ENCODE data around the gene TC2N. TPM values are rescaled to one million over a fixed set of nuclear protein-coding genes. Genes with fewer than 3 reads are reported as not detected.

The TC2N gene
- total and polyA plus RNA-seq, 2 donors (not counting 1 experiment from before 2014, with no cell fraction given) = 3.7 to 10.4 TPM

DNA sequence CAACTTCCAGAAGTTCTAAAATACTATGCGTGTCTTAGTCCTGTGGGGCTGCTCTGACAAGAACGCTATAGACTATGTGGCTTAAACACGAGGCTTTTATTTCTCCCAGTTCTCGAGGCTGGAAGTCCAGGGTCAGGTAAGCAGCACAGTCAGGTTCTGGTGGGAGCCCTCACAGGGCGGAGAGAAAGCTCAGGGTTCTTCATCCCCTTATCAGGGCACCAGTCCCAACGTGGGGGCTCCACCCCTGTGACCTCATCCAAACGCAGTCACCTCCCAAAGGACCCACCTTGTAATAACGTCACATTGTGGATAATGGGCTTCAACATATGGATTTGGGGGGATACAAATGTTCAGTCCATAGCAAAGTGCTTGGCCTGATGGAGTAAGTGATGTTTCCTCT lies 37.1 kb upstream of the TC2N start:
- Histone ChIP-seq H3K36me3 (replicated peaks in 1 of 2; ENCODE audit: control extremely low read depth in 1 of 2, control insufficient read depth in 1 of 2, extremely low read depth in 1 of 2, insufficient read depth in 2 of 2, low read length in 1 of 2) (no peaks in the 10 kb centered on the region), H3K4me3 (ENCODE audit: control extremely low read depth in 1 of 5, extremely low read depth in 1 of 5, insufficient read depth in 1 of 5, low read depth in 2 of 5, low read length in 4 of 5) (no peak overlapping the region), H3K4me2 (replicated peaks; ENCODE audit: low read depth, low read length, poor library complexity, severe bottlenecking) (no peak overlapping the region), H2AFZ (ENCODE audit: insufficient read depth, low read depth, low read length, poor library complexity, severe bottlenecking) (no peak overlapping the region), H3K79me2 (ENCODE audit: control insufficient read depth, insufficient read depth, low read length) (no peaks in the 10 kb centered on the region), H3K27me3 (replicated peaks in 1 of 4; ENCODE audit: control extremely low read depth in 1 of 4, control insufficient read depth in 3 of 4, insufficient read depth in 4 of 4, low read length in 3 of 4) (peaks cover 0 to 5% (median 0%) of the 10 kb centered on the region in 4 experiments), H3K27ac (ENCODE audit: low read length in 2 of 2) (no peak overlapping the region), H3K9ac (ENCODE audit: low read length) (no peak overlapping the region), H4K20me1 (ENCODE audit: control insufficient read depth, insufficient read depth, low read length, poor library complexity, severe bottlenecking) (no peaks in the 10 kb centered on the region), H3K4me1 (ENCODE audit: control insufficient read depth in 2 of 2, insufficient read depth in 2 of 2, low read length in 2 of 2) (no peaks in the 10 kb centered on the region), H3K9me3 (ENCODE audit: control extremely low read depth in 1 of 3, control insufficient read depth in 2 of 3, insufficient read depth in 1 of 3, low read length in 2 of 3) (peaks cover 0 to 7% (median 0%) of the 10 kb centered on the region in 3 donors)
- no peak for ATAC-seq (ENCODE audit: low read depth)
- CTCF ChIA-PET = no interaction called here
- Mint-ChIP-seq H3K27me3 (peaks cover 34% of the 10 kb centered on the region), H3K9me3 (ENCODE audit: insufficient read depth) (no peaks in the 10 kb centered on the region), H3K4me1 (no peaks in the 10 kb centered on the region), H3K27ac (no peak overlapping the region), H3K4me3 (no peak overlapping the region)
- TF ChIP-seq EZH2 (IDR thresholded peaks at IDR 0.05; ENCODE audit: borderline replicate concordance, insufficient read depth, low read depth, low read length, poor library complexity, severe bottlenecking) = no peak
- TF ChIP-seq, protein P1, sequence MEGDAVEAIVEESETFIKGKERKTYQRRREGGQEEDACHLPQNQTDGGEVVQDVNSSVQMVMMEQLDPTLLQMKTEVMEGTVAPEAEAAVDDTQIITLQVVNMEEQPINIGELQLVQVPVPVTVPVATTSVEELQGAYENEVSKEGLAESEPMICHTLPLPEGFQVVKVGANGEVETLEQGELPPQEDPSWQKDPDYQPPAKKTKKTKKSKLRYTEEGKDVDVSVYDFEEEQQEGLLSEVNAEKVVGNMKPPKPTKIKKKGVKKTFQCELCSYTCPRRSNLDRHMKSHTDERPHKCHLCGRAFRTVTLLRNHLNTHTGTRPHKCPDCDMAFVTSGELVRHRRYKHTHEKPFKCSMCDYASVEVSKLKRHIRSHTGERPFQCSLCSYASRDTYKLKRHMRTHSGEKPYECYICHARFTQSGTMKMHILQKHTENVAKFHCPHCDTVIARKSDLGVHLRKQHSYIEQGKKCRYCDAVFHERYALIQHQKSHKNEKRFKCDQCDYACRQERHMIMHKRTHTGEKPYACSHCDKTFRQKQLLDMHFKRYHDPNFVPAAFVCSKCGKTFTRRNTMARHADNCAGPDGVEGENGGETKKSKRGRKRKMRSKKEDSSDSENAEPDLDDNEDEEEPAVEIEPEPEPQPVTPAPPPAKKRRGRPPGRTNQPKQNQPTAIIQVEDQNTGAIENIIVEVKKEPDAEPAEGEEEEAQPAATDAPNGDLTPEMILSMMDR (IDR thresholded peaks at IDR 0.05) = no peak
- 91% methylated on average over 5 of the region's 8 CpGs for WGBS (ENCODE audit: insufficient coverage)
- POLR2A ChIA-PET = no interaction called here
- intact Hi-C loops (cut with micrococcal nuclease) = no loop called here
- no peak for DNase-seq

DNA sequence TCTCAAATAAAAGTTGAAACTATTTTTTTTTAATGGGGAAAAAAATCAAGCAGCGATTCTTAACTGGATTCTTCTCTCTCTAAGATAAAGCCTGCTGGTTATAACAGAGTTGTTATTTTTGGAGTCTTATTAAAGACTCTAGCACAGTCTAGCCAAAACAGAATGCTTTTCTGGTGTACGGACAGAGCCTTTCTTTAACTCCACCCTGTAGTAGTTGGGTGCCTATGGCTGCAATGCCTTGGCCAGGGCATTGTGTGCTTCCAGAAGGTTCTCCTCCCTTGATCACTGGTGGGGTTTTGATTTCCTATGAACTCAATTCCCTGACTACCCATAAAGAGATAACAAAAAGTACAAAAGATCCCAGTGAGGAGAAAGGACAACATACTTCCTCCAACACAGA lies 35.7 kb upstream of the TC2N start:
- no peaks in the 10 kb centered on the region for H4K20me1 ChIP-seq (ENCODE audit: control insufficient read depth, insufficient read depth, low read length, poor library complexity, severe bottlenecking)
- no peak overlapping the region for H3K4me2 ChIP-seq (replicated peaks; ENCODE audit: low read depth, low read length, poor library complexity, severe bottlenecking)
- Mint-ChIP-seq H3K27me3 (peaks cover 31% of the 10 kb centered on the region), H3K27ac (no peak overlapping the region), H3K4me1 (no peaks in the 10 kb centered on the region), H3K9me3 (ENCODE audit: insufficient read depth) (no peaks in the 10 kb centered on the region), H3K4me3 (no peak overlapping the region)
- H3K79me2 ChIP-seq (ENCODE audit: control insufficient read depth, insufficient read depth, low read length) = no peaks in the 10 kb centered on the region
- no peak overlapping the region for H3K4me3 ChIP-seq (ENCODE audit: control extremely low read depth in 1 of 5, extremely low read depth in 1 of 5, insufficient read depth in 1 of 5, low read depth in 2 of 5, low read length in 4 of 5)
- ChIA-PET POLR2A (no interaction called here), CTCF (no interaction called here)
- TF ChIP-seq, protein P1 (IDR thresholded peaks at IDR 0.05) = no peak
- TF ChIP-seq EZH2 (IDR thresholded peaks at IDR 0.05; ENCODE audit: borderline replicate concordance, insufficient read depth, low read depth, low read length, poor library complexity, severe bottlenecking) = no peak
- no peak overlapping the region for H3K9ac ChIP-seq (ENCODE audit: low read length)
- no peak for DNase-seq
- H3K27me3 ChIP-seq (replicated peaks in 1 of 4; ENCODE audit: control extremely low read depth in 1 of 4, control insufficient read depth in 3 of 4, insufficient read depth in 4 of 4, low read length in 3 of 4) = peaks cover 0 to 5% (median 0%) of the 10 kb centered on the region in 4 experiments
- intact Hi-C loops (cut with micrococcal nuclease) = no loop called here
- H2AFZ ChIP-seq (ENCODE audit: insufficient read depth, low read depth, low read length, poor library complexity, severe bottlenecking) = no peak overlapping the region
- no peaks in the 10 kb centered on the region for H3K36me3 ChIP-seq (replicated peaks in 1 of 2; ENCODE audit: control extremely low read depth in 1 of 2, control insufficient read depth in 1 of 2, extremely low read depth in 1 of 2, insufficient read depth in 2 of 2, low read length in 1 of 2)
- no peak for ATAC-seq (ENCODE audit: low read depth)
- no CpG with 5 or more reads among the region's 2 CpGs for WGBS (ENCODE audit: insufficient coverage)
- no peak overlapping the region for H3K27ac ChIP-seq (ENCODE audit: low read length in 2 of 2)
- H3K4me1 ChIP-seq (ENCODE audit: control insufficient read depth in 2 of 2, insufficient read depth in 2 of 2, low read length in 2 of 2) = no peaks in the 10 kb centered on the region
- H3K9me3 ChIP-seq (ENCODE audit: control extremely low read depth in 1 of 3, control insufficient read depth in 2 of 3, insufficient read depth in 1 of 3, low read length in 2 of 3) = peaks cover 0 to 7% (median 0%) of the 10 kb centered on the region in 3 donors
